GM18526 (cell line): ENCODE data around the gene EIF2S2.

Experiments used
- POLR2A ChIP-seq: IDR thresholded peaks from 3 replicates; pipeline ENCODE4 v1.6.1; 2011; ENCODE audit not compliant: insufficient read length; ENCODE audit errors: extremely low read depth

The EIF2S2 gene

GRCh38 chr20:34120213-34120612 is 8.2 kb upstream of the EIF2S2 start:
- no peak for TF ChIP-seq POLR2A

GRCh38 chr20:34115232-34115631 is 3.2 kb upstream of the EIF2S2 start:
- no peak for TF ChIP-seq POLR2A

GRCh38 chr20:34114809-34115208 is 2.8 kb upstream of the EIF2S2 start:
- TF ChIP-seq POLR2A = no peak

DNA sequence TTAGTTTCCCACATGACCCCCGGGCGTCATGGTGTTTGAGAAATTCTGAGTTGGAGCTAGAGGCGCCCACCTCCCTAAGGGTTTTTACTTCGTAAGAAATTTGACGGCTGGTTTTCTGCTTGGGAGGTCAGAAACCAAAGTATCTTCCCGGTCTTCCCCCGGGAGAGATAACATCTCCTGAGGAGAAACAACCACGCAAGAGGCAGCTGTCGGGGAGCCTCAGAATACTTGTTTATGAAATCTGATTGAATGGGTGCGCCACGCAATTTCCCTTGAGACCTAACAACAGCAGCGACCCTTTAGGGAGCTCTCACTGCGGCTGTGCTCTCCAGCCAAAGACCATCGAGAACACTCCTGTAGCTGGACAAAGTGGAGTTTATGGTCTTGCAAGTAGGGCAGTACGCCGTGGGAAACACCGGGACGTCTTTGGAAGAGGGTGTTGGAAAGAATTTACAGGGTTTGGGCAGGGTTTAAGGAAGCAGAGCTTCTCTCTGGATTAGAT is 608 bp upstream of the EIF2S2 start:
- no peak for TF ChIP-seq POLR2A

DNA sequence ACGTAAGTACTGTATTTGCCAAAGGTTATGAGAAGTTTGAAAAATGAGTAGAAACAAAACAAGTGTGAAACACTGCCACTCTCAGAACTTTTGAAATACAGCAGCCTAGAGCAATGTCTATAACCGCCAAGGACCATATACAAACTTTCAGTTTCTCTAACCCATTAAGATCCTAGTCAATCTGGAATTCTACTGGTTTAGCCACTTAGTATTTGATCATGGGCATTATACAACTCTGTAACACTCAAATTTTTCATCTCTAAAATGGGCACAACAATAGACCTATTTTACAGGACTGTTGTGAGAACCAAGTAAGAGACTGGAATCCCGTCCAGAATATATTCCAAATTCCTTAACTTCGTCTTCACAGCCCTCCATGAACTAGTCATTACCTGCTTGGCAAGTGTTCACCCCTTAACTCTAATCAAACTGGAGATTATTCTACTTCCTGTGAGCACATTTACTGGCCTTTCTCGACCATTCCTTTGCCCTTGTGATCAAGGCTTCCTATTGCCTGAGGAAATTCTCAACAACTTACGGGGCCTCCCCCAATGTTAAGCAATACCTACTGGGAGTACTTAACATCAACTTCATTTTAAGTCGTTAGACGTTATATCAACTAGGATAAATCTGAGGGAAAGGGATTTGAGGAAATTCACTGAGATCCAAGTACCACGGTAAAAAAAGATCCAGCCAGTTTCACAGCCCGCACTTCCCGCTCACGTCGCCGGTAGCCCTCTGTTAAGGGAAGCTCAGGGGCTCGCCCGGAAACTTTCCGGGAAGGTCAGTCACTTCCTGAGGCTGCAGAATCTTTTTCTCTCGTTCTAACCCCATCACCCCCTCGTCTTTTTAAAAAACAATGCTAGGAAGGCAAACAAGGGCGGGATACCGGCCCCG is 1.1 kb downstream of the EIF2S2 start:
- no peak for TF ChIP-seq POLR2A

DNA sequence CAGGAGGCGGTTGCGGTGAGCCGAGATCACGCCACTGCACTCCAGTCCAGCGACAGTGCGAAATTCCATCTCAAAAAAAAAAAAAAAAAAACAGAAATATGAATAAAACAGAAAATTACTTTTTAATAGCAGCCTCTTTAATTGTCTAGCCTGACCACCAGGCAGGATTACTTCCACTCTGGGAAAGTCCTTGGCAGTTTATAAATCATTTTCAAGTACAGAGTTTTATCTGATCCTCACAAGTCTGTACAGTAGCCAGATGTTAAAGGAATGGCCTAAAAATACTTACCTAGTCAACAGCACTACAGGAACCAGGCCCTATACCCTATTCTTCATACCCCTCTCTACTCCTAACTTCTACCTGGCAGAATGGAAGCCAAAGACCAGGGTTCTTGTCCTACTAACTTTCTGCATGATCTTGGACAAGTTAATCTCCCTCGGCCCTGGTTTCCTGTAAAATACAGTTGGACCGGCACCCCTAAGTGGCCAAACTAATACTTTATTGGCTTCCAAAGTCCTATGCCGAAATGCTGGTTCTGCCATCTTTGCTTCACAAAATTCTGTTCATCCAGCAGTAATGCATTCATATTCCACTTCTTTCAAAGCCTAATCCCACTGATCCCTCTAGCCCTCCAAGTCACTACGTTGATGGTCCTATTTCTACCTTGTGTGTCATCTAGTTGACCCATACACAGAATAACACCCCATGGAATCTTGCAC is 1.9 kb downstream of the EIF2S2 start:
- TF ChIP-seq POLR2A = no peak

- no peak for TF ChIP-seq POLR2A
Observed at GRCh38 chr20:34109442-34109841, 2.6 kb downstream of the EIF2S2 start.

GRCh38 chr20:34108616-34109174 is 3.3 kb downstream of the EIF2S2 start:
- no peak for TF ChIP-seq POLR2A

DNA sequence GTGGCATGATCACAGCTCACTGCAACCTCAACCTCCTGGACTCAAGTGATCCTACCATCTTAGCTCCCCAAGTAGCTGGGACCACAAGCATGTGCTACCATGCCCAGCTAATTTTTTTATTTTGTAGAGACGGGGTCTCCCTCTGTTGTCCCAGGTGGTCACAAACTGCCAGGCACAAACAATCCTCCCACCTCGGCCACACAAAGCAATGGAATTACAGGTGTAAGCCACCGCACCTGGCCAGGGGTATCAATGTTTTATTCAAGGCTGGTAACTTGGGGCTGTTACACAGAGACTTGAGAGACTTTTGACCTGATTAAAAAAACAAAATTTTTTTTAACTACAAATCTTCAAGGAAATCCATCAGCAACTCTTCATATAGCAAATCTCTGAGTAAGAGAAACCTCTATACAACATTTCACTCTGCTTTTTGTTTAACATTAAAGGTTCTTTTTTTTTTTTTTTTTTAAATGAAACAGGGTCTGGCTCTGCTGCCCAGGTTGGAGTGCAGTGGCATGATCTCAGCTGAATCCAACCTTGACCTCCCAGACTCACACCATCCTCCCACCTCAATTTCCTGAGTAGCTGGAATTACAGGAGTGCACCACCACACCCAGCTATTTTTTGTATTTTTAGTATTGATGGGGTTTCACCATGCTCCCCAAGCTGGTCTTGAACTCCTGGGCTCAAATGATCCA is 5.9 kb downstream of the EIF2S2 start:
- TF ChIP-seq POLR2A = no peak

DNA sequence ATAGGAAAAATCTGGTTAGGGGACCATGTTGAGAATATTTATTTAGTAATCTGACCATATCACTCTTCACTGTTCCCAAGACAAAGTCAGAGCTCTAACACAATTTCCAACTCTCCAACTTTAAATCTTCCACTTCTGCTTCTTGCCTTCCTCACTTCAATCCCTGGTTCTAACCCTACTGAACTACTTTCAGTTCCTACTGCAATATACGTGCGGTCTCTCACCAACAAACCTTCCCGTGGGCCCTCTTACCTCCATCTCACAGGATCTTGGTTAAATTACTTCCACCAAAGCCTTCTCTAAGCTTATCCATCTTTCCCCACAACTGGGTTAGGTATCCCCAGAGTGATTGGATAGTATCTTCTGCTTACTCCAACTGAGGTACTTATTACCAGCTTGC is 8.0 kb downstream of the EIF2S2 start:
- TF ChIP-seq POLR2A = no peak

- TF ChIP-seq POLR2A = no peak
Observed at GRCh38 chr20:34102342-34102741, 9.7 kb downstream of the EIF2S2 start.

DNA sequence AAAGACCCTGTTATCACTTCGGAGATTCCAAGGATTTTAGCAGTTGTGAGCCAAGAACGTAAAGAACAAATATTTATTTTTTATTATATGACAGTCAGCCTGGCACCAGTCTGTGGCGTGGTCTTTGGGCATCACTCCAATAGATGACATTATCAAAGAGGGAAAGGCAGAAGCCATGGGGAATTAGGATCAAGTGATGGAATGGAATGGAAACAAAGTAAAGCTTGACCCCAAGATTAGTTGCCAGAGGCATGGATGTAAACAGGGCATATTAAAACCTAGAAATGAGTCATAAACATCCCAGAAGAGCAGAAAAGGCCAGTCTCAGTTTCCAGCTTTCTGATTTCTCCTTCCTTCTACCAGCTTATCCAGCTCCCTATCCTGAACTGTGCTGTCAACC is 11.5 kb downstream of the EIF2S2 start:
- no peak for TF ChIP-seq POLR2A

DNA sequence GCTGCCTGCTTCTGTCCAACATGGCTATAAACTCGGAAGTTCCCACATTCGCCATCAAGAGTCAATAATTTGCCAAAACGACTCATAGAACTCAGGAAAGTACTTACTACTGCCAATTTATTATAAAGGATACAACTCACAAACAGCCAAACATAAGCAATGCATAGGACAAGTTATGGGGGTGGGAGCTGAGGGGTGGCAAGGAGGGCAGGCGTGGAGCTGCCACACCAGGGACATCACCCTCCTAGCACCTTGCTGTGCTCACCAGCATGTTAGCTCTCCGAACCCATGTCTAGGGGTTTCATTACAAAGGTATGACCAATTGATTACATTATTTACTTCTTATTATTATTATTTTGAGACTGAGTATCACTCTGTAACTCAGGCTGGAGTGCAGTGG is 12.4 kb downstream of the EIF2S2 start:
- no peak for TF ChIP-seq POLR2A

DNA sequence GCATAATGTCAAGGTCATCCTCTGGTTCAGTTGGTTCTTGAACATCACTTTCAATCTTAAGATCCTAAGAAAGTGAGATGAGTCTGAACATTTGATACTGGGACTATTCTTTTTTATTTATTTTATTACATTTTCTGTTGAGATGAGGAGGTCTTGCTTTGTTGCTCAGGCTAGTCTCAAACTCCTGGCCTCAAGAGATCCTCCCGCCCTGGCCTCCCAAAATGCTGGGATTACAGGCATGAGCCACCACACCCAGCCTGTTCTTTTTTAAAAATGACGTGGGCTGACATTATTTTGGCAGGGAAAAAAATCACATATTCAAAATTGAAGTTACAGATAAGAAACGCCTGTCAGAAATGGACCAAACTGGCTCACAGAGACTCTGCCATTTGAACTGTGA is 13.5 kb downstream of the EIF2S2 start:
- no peak for TF ChIP-seq POLR2A

DNA sequence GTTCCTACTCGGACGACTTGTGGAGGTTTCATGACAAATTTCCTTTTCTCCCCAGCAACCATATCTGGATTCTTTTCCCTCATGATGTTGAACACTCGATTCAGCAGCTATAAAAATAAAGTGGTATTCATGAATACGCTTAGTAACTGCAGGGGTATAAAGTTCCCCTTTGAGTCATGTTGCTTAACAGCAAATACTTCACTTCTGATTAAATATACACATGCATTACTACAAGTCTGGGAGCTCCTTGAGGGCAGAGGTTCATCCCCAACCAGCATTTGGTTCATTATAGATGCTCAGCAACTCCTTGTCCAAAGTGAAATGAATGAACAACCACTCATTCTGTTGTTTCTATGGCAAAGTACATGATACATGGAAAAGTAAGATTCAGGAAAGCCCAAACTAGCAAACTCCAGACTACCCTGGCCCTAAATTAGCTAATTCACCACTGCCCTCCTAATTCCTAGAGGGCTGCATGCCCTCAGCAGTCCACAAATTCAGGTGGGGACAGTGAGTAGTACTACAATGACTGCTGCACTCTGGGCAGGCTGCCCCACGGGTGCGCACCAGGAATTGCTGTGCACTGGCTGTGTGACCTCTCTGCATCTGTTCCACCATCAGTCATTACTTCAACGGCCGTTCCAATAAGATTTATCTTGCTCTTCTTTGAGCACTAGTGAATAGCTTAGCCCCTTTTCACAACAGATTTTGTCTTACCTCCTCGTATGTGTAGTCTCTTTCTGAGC is 15.2 kb downstream of the EIF2S2 start:
- TF ChIP-seq POLR2A = no peak
